Endometrial microvascular endothelial cells (primary cell): ENCODE measurements around the gene ANKDD1B. TPM values are rescaled to one million over a fixed set of nuclear protein-coding genes. Genes with fewer than 3 reads are reported as not detected.

Source experiments
- in situ Hi-C: cut with HindIII; loops from 2 replicates; pipeline ENCODE4 v1.10.0; 2017; ENCODE audit warnings: low sequenced_read_pairs, low pct_unique_long_range_greater_than_20kb; ENCODE audit errors: inconsistent ontology term
- total RNA-seq: library from RNA; depleted of rRNA; stranded (reverse); fragments of >200 nt; gene quantifications from one replicate; pipeline ENCODE4 v1.2.3, GENCODE V29; 2015; ENCODE audit errors: inconsistent ontology term

ANKDD1B gene
- total RNA-seq, 1 donor from 2014 or later: not detected

- in situ Hi-C loops: no loop called here
Measured at GRCh38 chr5:75654693-75655295, 43.5 kb downstream of the ANKDD1B start.

- in situ Hi-C loops: no loop called here
Measured at GRCh38 chr5:75656311-75657003, 45.2 kb downstream of the ANKDD1B start.

GRCh38 chr5:75659791-75660450 is 48.7 kb downstream of the ANKDD1B start:
- in situ Hi-C loops: no loop called here

GRCh38 chr5:75660678-75661465 is 49.6 kb downstream of the ANKDD1B start:
- in situ Hi-C loops: no loop called here

- in situ Hi-C loops: no loop called here
Measured at GRCh38 chr5:75662061-75662460, 50.8 kb downstream of the ANKDD1B start.

GRCh38 chr5:75663579-75664284 is 52.5 kb downstream of the ANKDD1B start:
- in situ Hi-C loops: no loop called here

GRCh38 chr5:75664979-75665378 is 53.7 kb downstream of the ANKDD1B start:
- in situ Hi-C loops: no loop called here

GRCh38 chr5:75666801-75667200 is 55.5 kb downstream of the ANKDD1B start:
- in situ Hi-C loops: no loop called here

- in situ Hi-C loops: no loop called here
Measured at GRCh38 chr5:75667586-75667985, 56.3 kb downstream of the ANKDD1B start.

- in situ Hi-C loops: no loop called here
Measured at GRCh38 chr5:75668445-75668844, 57.2 kb downstream of the ANKDD1B start.

GRCh38 chr5:75668977-75669689 is 57.9 kb downstream of the ANKDD1B start:
- in situ Hi-C loops: no loop called here

- in situ Hi-C loops: no loop called here
Measured at GRCh38 chr5:75670577-75670976, 59.3 kb downstream of the ANKDD1B start.

- in situ Hi-C loops: no loop called here
Measured at GRCh38 chr5:75671506-75671905, 60.3 kb downstream of the ANKDD1B start.

GRCh38 chr5:75672616-75673015 is 61.4 kb downstream of the ANKDD1B start:
- in situ Hi-C loops: no loop called here

- in situ Hi-C loops: no loop called here
Measured at GRCh38 chr5:75675783-75676182, 64.5 kb downstream of the ANKDD1B start.

- in situ Hi-C loops: no loop called here
Measured at GRCh38 chr5:75677607-75678006, 66.4 kb downstream of the ANKDD1B start.

- in situ Hi-C loops: no loop called here
Measured at GRCh38 chr5:75678155-75678554, 66.9 kb downstream of the ANKDD1B start.

- in situ Hi-C loops: loop anchor here (10.0 kb wide), 1 partner anchor 326 kb away; no protein-coding TSS in a partner anchor
Measured at GRCh38 chr5:75681125-75681830, 70.0 kb downstream of the ANKDD1B start.
